HG03196 (cell line): ENCODE measurements around the gene LEAP2.

ENCODE experiments used
- ATAC-seq: cut with Tn5 transposase; IDR thresholded peaks from one replicate; pipeline ENCODE4 v1.9.1; 2021; ENCODE audit not compliant: unreplicated experiment

LEAP2 gene

GRCh38 chr5:132876020-132876759 is 2.7 kb downstream of the LEAP2 start:
- no peak for ATAC-seq

- ATAC-seq = no peak
These were observed 4.0 kb downstream of the LEAP2 start for GRCh38 chr5:132877466-132877865.

GRCh38 chr5:132877938-132878337 is 4.5 kb downstream of the LEAP2 start:
- ATAC-seq = no peak

GRCh38 chr5:132883261-132883834 is 9.9 kb downstream of the LEAP2 start:
- peak; percentile 56 for ATAC-seq

GRCh38 chr5:132884548-132884947 is 11.1 kb downstream of the LEAP2 start:
- no peak for ATAC-seq

- no peak for ATAC-seq
These were observed 12.8 kb downstream of the LEAP2 start for GRCh38 chr5:132886064-132886823.

GRCh38 chr5:132887283-132887682 is 13.8 kb downstream of the LEAP2 start:
- ATAC-seq = no peak

- no peak for ATAC-seq
These were observed 16.0 kb downstream of the LEAP2 start for GRCh38 chr5:132889501-132889900.

GRCh38 chr5:132890817-132891216 is 17.3 kb downstream of the LEAP2 start:
- ATAC-seq = no peak

GRCh38 chr5:132895719-132896305 is 22.3 kb downstream of the LEAP2 start:
- ATAC-seq = no peak

GRCh38 chr5:132896685-132897084 is 23.2 kb downstream of the LEAP2 start:
- no peak for ATAC-seq

GRCh38 chr5:132898094-132898493 is 24.6 kb downstream of the LEAP2 start:
- ATAC-seq = no peak

GRCh38 chr5:132901036-132901435 is 27.6 kb downstream of the LEAP2 start:
- ATAC-seq = no peak

GRCh38 chr5:132901730-132902129 is 28.3 kb downstream of the LEAP2 start:
- ATAC-seq = no peak

GRCh38 chr5:132905938-132906337 is 32.5 kb downstream of the LEAP2 start:
- no peak for ATAC-seq

- no peak for ATAC-seq
These were observed 33.7 kb downstream of the LEAP2 start for GRCh38 chr5:132907161-132907560.

- ATAC-seq = no peak
These were observed 36.2 kb downstream of the LEAP2 start for GRCh38 chr5:132909702-132910101.

- ATAC-seq = no peak
These were observed 42.2 kb downstream of the LEAP2 start for GRCh38 chr5:132915681-132916080.

GRCh38 chr5:132916086-132916485 is 42.6 kb downstream of the LEAP2 start:
- ATAC-seq = no peak
